Gastroesophageal sphincter (tissue), 4 donors: Measurements from ENCODE around the gene RFX3. TPM values are rescaled to one million over a fixed set of nuclear protein-coding genes. Genes with fewer than 3 reads are reported as not detected.

ENCODE experiments used
- ATAC-seq: fragments of 150-250 bp; one replicate; pipeline ENCODE4 v1.9.1; 2016; ENCODE audit warnings: mild to moderate bottlenecking, moderate library complexity
- H3K27ac ChIP-seq, 4 donors: fragments of 200-600 bp; sonication (generic) in 3 of 4; 1 replicate in 3 of 4; 2 replicates in 1 of 4; pipeline ENCODE4 v1.5.1; 2016 to 2019
- H3K27me3 ChIP-seq: fragments of 200-600 bp; sonication (generic); one replicate; pipeline ENCODE4 v1.5.1; 2019
- H3K36me3 ChIP-seq, 2 donors: fragments of 200-600 bp; sonication (generic); one replicate each; pipeline ENCODE4 v1.5.1; 2019; ENCODE audit warnings: control low read depth in 1 of 2
- H3K4me1 ChIP-seq, 3 donors: fragments of 200-600 bp; sonication (generic); 1 replicate in 2 of 3; 2 replicates in 1 of 3; pipeline ENCODE4 v1.5.1; 2016 to 2019; ENCODE audit warnings: control low read depth in 2 of 3
- H3K4me3 ChIP-seq, 2 donors: fragments of 200-600 bp; sonication (generic); one replicate each; pipeline ENCODE4 v1.5.1; 2019; ENCODE audit warnings: mild to moderate bottlenecking in 1 of 2, moderate library complexity in 1 of 2
- H3K9me3 ChIP-seq, 3 donors: fragments of 200-600 bp; sonication (generic); one replicate each; pipeline ENCODE4 v1.5.1; 2017 to 2019; ENCODE audit warnings: control low read depth in 2 of 3
- CTCF ChIP-seq, 4 experiments: fragments of 200-600 bp in 2 of 4; fragments of 450-650 bp in 2 of 4; sonication (generic) in 1 of 4; IDR thresholded peaks; one replicate each; pipeline ENCODE4 v1.5.1; 2017 to 2019; ENCODE audit warnings: antibody characterized with exemption in 4 of 4, mild to moderate bottlenecking in 2 of 4, moderate library complexity in 2 of 4
- EP300 ChIP-seq: sonication (generic); formaldehyde crosslinking; IDR thresholded peaks from one replicate; pipeline ENCODE4 v1.6.1; 2017; ENCODE audit warnings: antibody characterized with exemption, mild to moderate bottlenecking
- POLR2A ChIP-seq, 2 donors: fragments of 450-650 bp; IDR thresholded peaks; one replicate each; pipeline ENCODE4 v1.6.1; 2017; ENCODE audit warnings: antibody characterized with exemption in 2 of 2, mild to moderate bottlenecking in 2 of 2, moderate library complexity in 1 of 2
- POLR2AphosphoS5 ChIP-seq: sonication (generic); formaldehyde crosslinking; IDR thresholded peaks from one replicate; pipeline ENCODE4 v1.6.1; 2017; ENCODE audit warnings: antibody characterized with exemption
- WGBS, 2 donors: methylation state at CpG; one replicate each; pipeline ENCODE4 v1.1.5; 2018; ENCODE audit warnings: low coverage in 1 of 2; 5-methylcytosine and 5-hydroxymethylcytosine counted together
- total RNA-seq, 4 donors: library from RNA; depleted of rRNA; stranded (reverse); fragments of >200 nt; gene quantifications; one replicate each; pipeline ENCODE4 v1.1.0, GENCODE V29; 2016

The RFX3 gene
- total RNA-seq, 4 donors from 2014 or later: 5.6 to 9.0 (median 7.7) TPM

- Histone ChIP-seq H3K27me3 (no peaks in the 10 kb centered on the region), H3K36me3 (peaks cover 0 to 18% of the 10 kb centered on the region in 2 donors), H3K27ac (no peak overlapping the region), H3K4me1 (no peaks in the 10 kb centered on the region), H3K4me3 (no peak overlapping the region), H3K9me3 (no peaks in the 10 kb centered on the region)
- TF ChIP-seq POLR2A (IDR thresholded peaks at IDR 0.05) (no peak), CTCF (IDR thresholded peaks at IDR 0.05) (no peak), EP300 (no peak), POLR2AphosphoS5 (no peak)
- ATAC-seq: no peak
Measured at GRCh38 chr9:3549225-3549624, 23.4 kb upstream of the RFX3 start.

- peaks cover 0 to 13% of the 10 kb centered on the region in 2 donors for H3K36me3 ChIP-seq
- ATAC-seq: no peak
Measured at GRCh38 chr9:3548648-3549047, 22.8 kb upstream of the RFX3 start.

GRCh38 chr9:3541206-3541605, 15.4 kb upstream of the RFX3 start:
- 100% methylated on average over 1 of the region's 1 CpG for WGBS, 2 donors
- no peaks in the 10 kb centered on the region for H3K9me3 ChIP-seq
- H3K27me3 ChIP-seq: no peaks in the 10 kb centered on the region
- H3K27ac ChIP-seq: no peak overlapping the region
- H3K36me3 ChIP-seq: no peaks in the 10 kb centered on the region
- H3K4me1 ChIP-seq: no peaks in the 10 kb centered on the region
- ATAC-seq: no peak
- no peak overlapping the region for H3K4me3 ChIP-seq
- TF ChIP-seq CTCF (IDR thresholded peaks at IDR 0.05) (no peak), POLR2AphosphoS5 (no peak), POLR2A (IDR thresholded peaks at IDR 0.05) (no peak), EP300 (no peak)

More at GRCh38 chr9:3548648-3549047, 22.8 kb upstream of the RFX3 start:
- no peaks in the 10 kb centered on the region for H3K4me1 ChIP-seq
- H3K27me3 ChIP-seq: no peaks in the 10 kb centered on the region
- H3K4me3 ChIP-seq: no peak overlapping the region
- H3K27ac ChIP-seq: no peak overlapping the region
- H3K9me3 ChIP-seq: no peaks in the 10 kb centered on the region
- 88 to 100% methylated on average over 1 of the region's 1 CpG for whole genome bisulfite sequencing, 2 donors
- TF ChIP-seq POLR2AphosphoS5 (no peak), CTCF (IDR thresholded peaks at IDR 0.05) (no peak), EP300 (no peak)

- no peak overlapping the region for H3K27ac ChIP-seq
- TF ChIP-seq POLR2AphosphoS5 (no peak), POLR2A (IDR thresholded peaks at IDR 0.05) (no peak), CTCF (IDR thresholded peaks at IDR 0.05) (no peak), EP300 (no peak)
Measured at GRCh38 chr9:3534614-3535404, 9.0 kb upstream of the RFX3 start.

GRCh38 chr9:3532158-3532557, 6.4 kb upstream of the RFX3 start:
- no peak overlapping the region for H3K27ac ChIP-seq
- H3K9me3 ChIP-seq: no peaks in the 10 kb centered on the region
- TF ChIP-seq POLR2A (IDR thresholded peaks at IDR 0.05) (no peak), CTCF (IDR thresholded peaks at IDR 0.05) (no peak), POLR2AphosphoS5 (no peak), EP300 (no peak)
- H3K4me1 ChIP-seq: peaks cover 0 to 18% (median 4%) of the 10 kb centered on the region in 3 donors
- peaks cover 0 to 11% of the 10 kb centered on the region in 2 donors for H3K36me3 ChIP-seq
- ATAC-seq: no peak
- no peak overlapping the region for H3K4me3 ChIP-seq
- H3K27me3 ChIP-seq: no peaks in the 10 kb centered on the region

More at GRCh38 chr9:3534614-3535404, 9.0 kb upstream of the RFX3 start:
- Histone ChIP-seq H3K36me3 (peaks cover 0 to 11% of the 10 kb centered on the region in 2 donors), H3K9me3 (no peaks in the 10 kb centered on the region), H3K4me3 (no peak overlapping the region), H3K27me3 (no peaks in the 10 kb centered on the region), H3K4me1 (no peaks in the 10 kb centered on the region)
- ATAC-seq: no peak
- 83 to 91% methylated on average over 6 of the region's 6 CpGs for WGBS, 2 donors
